T1000 (cell line): ENCODE measurements around the gene TNFRSF9.

ENCODE experiments used
- DNase-seq: peaks from one replicate; lab custom pipeline; 2025; ENCODE audit warnings: mixed read lengths; lab: John Stamatoyannopoulos, UW

TNFRSF9 gene

DNA sequence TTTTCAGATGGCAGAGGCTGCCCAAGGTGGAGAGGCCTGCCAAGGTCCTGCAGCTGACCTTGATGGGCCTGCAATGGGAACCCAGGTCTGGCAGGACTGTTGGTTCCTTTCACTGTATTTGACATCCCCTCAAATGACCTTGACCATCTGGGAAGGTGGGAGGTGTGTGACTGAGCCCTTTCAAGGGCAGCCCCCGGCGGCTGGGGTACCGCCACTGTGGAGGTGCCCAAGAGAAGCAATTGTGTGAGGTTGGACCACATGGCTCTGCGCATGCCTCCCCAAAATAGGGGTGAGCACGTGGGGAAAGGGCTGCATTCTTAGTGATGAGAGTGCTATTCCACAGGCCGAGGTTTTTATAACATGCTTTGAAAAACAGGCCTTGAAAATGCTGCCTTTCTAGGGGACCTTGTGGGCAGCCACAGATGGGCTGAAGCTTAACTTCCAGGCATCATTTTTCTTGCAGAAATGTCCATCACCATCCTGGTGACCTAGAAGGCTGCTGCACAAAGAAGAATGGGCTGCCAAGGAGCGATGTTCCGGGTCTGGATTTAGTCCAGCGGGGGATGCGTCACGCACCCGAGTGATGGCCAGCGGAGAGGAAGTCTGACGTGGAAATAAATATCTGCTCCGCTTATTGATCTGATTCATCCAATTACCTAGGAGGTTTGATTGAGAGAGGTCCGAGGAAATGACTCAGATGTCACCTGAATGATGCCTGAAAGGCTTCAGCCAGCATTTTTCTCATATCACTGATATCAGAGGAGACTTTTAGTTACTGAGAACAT, 71.3 kb downstream of the TNFRSF9 start:
- no peak for DNase-seq

DNA sequence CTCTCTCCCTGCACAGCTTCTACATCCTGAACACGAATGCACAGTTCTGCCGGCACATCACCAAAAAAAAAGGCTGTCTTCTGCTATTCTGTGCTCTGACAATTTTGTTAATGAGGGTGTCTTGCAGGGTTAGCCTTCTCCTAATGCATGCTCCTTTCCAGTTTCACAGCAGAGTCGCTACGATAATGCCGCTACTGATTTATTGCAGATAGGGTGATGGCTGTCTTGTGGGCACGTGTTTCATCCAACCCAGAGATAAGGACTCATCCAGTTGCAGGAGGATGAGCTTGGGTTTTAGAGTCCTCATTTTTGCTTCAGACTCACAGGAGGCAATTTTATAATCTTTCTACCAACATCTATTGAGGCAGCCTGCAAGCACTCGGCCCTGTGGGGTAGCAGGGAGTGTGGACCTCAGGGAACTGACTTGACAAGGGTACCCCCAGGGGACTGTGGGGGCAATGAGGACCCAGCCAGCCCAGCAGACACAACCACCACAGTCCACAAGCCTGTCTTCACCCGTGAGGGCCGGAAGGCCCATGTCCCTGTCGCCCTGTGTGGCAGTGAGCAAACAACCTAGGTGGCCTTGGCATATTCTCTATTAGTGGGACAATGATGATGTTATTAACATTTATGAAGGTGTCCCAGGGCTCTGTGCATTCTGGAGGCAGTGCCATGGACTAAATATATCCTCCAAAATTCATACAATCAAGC, 72.4 kb downstream of the TNFRSF9 start:
- no peak for DNase-seq

DNA sequence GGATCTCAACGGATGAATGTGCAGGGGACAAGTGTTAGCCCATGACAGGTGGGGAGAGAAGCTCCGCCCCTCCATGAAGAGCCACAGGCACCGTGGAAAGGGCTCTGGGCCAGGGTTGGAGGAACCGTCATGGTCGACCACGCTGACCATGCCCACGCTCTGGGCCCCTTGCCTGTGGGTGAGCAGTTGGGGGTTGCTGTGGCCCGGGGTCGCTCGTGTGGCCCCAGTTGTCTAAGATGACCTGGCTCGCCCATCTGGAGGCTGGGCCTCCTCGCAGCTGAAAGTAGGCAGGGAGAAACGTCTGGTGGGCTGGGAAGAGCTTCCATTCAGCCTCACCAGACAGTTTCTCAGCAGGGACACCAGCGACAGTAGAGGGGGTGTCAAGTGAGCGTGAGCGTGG, 74.7 kb downstream of the TNFRSF9 start:
- no peak for DNase-seq
